RWPE2 (cell line): Measurements from ENCODE around the gene DMRT2.

Experiments used
- ATAC-seq: fragments of 200-7000 bp; cut with Tn5 transposase; 3 replicates; pipeline ENCODE4 v1.9.1; 2021; ENCODE audit warnings: low read depth
- DNase-seq: peaks from one replicate; pipeline ENCODE4 v3.0.0-alpha.2; 2020; ENCODE audit warnings: low spot score
- H3K27ac ChIP-seq: fragments of 450-650 bp; 2 replicates; pipeline ENCODE4 v1.5.1; 2017; ENCODE audit warnings: mild to moderate bottlenecking; ENCODE audit not compliant: poor library complexity, severe bottlenecking
- H3K27me3 ChIP-seq: fragments of 250-450 bp; sonication (Bioruptor Pico); 2 replicates; pipeline ENCODE4 v1.5.1; 2021; ENCODE audit warnings: mild to moderate bottlenecking, moderate library complexity; ENCODE audit not compliant: insufficient read depth, poor library complexity, severe bottlenecking
- H3K36me3 ChIP-seq: fragments of 250-450 bp; sonication (Bioruptor Pico); 2 replicates; pipeline ENCODE4 v1.5.1; 2020; ENCODE audit warnings: low read depth, mild to moderate bottlenecking, moderate library complexity
- H3K4me1 ChIP-seq: fragments of 250-450 bp; sonication (Bioruptor Pico); 2 replicates; pipeline ENCODE4 v1.5.1; 2021; ENCODE audit warnings: mild to moderate bottlenecking, moderate library complexity; ENCODE audit not compliant: insufficient read depth, poor library complexity, severe bottlenecking
- H3K4me3 ChIP-seq: fragments of 250-450 bp; sonication (Bioruptor Pico); 2 replicates; pipeline ENCODE4 v1.5.1; 2021; ENCODE audit warnings: mild to moderate bottlenecking, moderate library complexity; ENCODE audit not compliant: severe bottlenecking
- H3K9me3 ChIP-seq: fragments of 250-450 bp; sonication (Bioruptor Pico); 2 replicates; pipeline ENCODE4 v1.5.1; 2021; ENCODE audit warnings: mild to moderate bottlenecking, moderate library complexity; ENCODE audit not compliant: severe bottlenecking
- TF ChIP-seq, protein P1 (sequence below): fragments of 450-650 bp; IDR thresholded peaks from one replicate; pipeline ENCODE4 v1.5.1; 2017; ENCODE audit warnings: mild to moderate bottlenecking, moderate library complexity; ENCODE audit not compliant: poor library complexity, severe bottlenecking

DMRT2 gene

GRCh38 chr9:1046639-1047572 lies 3.3 kb upstream of the DMRT2 start:
- Histone ChIP-seq H3K27me3 (peaks cover 50% of the 10 kb centered on the region), H3K36me3 (no peaks in the 10 kb centered on the region), H3K27ac (no peak overlapping the region), H3K9me3 (no peaks in the 10 kb centered on the region), H3K4me3 (no peak overlapping the region), H3K4me1 (no peaks in the 10 kb centered on the region)
- DNase-seq = no peak
- ATAC-seq = no peak
- TF ChIP-seq, protein P1, sequence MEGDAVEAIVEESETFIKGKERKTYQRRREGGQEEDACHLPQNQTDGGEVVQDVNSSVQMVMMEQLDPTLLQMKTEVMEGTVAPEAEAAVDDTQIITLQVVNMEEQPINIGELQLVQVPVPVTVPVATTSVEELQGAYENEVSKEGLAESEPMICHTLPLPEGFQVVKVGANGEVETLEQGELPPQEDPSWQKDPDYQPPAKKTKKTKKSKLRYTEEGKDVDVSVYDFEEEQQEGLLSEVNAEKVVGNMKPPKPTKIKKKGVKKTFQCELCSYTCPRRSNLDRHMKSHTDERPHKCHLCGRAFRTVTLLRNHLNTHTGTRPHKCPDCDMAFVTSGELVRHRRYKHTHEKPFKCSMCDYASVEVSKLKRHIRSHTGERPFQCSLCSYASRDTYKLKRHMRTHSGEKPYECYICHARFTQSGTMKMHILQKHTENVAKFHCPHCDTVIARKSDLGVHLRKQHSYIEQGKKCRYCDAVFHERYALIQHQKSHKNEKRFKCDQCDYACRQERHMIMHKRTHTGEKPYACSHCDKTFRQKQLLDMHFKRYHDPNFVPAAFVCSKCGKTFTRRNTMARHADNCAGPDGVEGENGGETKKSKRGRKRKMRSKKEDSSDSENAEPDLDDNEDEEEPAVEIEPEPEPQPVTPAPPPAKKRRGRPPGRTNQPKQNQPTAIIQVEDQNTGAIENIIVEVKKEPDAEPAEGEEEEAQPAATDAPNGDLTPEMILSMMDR = no peak

DNA sequence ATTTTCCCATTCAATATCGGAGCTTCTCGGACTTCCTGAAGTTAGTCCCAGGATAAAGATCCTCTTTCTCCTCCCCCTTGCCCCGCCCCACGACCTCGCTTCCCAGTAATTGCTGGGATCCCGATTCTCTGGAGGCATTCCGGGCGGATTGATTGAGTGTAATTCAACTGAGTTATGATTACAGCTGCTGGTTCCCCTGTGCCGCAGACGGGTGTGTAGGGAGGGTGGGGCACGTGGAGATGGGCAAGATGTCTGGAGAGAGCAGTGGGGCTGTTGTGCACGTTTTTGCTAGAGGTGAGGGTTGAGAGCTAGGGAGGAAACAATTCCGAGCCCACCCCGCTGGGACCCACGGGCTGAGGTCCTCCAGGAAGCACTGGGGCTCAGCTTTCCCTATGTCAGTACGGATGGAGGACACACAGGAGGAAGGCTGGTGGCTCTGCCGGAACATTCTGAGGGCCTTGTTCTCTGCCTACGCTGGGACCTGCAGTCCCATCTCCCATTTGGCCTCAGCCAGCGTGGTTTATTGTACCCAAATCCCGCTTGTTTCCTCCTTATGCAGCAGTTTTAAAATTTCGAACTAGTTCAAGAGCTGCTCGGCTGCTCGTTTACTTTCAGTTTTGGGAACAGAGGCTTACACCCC lies 2.4 kb upstream of the DMRT2 start:
- ATAC-seq (no peak), DNase-seq (no peak)
- Histone ChIP-seq H3K4me1 (no peaks in the 10 kb centered on the region), H3K27ac (no peak overlapping the region), H3K9me3 (no peaks in the 10 kb centered on the region), H3K4me3 (peak overlapping the region; percentile 9), H3K27me3 (peaks cover 43% of the 10 kb centered on the region), H3K36me3 (no peaks in the 10 kb centered on the region)
- TF ChIP-seq, protein P1 = no peak

GRCh38 chr9:1048231-1048619 lies 1.9 kb upstream of the DMRT2 start:
- ATAC-seq = no peak

GRCh38 chr9:1048811-1049210 lies 1.3 kb upstream of the DMRT2 start:
- H3K27ac ChIP-seq = no peak overlapping the region
- H3K27me3 ChIP-seq = peaks cover 34% of the 10 kb centered on the region
- DNase-seq = no peak
- H3K4me3 ChIP-seq = no peak overlapping the region
- no peaks in the 10 kb centered on the region for H3K4me1 ChIP-seq
- no peaks in the 10 kb centered on the region for H3K9me3 ChIP-seq
- ATAC-seq = no peak
- H3K36me3 ChIP-seq = no peaks in the 10 kb centered on the region
- TF ChIP-seq, protein P1 = no peak

More at GRCh38 chr9:1048231-1048619, 1.9 kb upstream of the DMRT2 start:
- Histone ChIP-seq H3K27ac (no peak overlapping the region), H3K36me3 (no peaks in the 10 kb centered on the region), H3K4me3 (peak overlapping the region; percentile 9), H3K4me1 (no peaks in the 10 kb centered on the region), H3K9me3 (no peaks in the 10 kb centered on the region), H3K27me3 (peaks cover 40% of the 10 kb centered on the region)
- no peak for DNase-seq
- TF ChIP-seq, protein P1 = no peak
